ENCODE results near the gene CEP112.

CEP112 gene

GRCh38 chr17:65668211-65668610 is 523.7 kb downstream of the CEP112 start:
- DNase-seq, result no peak

DNA sequence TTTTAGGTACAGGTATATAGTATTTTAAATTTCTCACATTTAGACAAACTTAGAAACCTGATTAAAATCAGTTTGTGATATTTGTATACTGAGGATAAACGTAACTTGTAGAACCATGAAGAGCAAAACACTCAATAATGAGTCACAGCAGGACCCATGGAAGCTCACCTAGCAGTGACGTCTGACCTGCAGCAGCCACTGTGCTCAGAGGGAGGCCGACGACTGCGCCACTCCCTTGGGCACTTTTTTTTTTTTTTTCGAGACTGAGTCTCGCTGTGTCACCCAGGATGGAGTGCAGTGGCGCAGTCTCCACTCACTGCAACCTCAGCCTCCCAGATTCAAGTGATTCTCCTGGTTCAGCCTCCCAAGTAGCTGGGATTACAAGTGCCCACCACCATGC is 524.3 kb downstream of the CEP112 start:
- no peak for DNase-seq

DNA sequence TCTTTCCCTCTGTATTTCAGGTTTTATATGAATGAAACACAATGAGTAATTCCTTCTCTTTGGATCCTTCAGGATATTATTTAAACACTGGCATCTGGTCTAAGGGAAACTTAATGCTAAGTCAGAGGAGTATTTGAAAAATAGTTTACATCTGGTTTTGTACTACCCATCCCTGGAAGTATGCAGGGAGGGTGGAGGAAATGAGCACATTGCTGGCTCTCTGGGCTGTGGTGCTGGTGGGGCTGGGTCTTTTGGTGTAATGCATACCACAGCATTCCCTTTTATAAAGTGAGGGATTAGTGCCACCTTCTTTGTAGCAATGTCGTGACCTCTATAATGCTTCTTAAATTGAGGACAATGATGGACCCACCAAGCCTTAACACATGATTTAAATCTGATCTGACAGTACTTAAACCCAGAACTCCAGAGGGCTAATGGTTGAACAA is 525.0 kb downstream of the CEP112 start:
- no peak for DNase-seq

DNA sequence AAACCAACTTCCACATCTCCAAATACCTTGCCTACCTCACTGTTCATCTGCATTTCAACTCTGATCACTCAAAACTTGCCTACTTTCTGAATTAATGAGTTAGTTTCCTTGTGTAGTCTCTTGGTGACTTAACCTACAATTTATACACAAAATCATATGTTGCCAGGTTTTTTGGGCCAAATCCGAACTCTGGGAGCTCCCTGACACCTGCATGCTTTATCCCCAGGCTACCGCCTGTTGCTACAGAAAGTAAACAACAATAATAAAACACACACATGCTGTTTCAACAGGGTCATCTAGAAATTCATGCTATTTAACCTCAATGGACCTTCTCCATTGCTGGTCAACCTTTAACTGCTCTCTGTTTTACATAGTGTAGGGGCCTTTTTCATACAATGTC is 526.0 kb downstream of the CEP112 start:
- no peak for DNase-seq

DNA sequence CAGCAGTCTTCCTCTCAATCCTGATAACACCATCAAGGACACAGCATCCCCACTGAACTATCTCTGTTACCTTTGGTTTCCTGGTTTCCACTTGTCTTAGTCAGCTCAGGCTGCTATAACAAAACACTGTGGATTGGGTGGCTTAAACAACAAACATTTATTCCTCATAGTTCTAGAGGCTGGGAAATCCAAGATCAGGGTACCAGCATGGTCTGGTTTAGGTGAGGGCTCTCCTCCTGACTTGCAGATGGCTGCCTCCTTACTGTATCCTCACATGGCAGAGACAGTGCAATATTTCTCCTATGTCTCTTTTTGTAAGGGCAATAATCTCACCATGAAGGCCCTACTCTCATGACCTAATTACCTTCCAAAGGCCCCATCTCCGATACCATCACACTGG is 527.2 kb downstream of the CEP112 start:
- no peak for DNase-seq

DNA sequence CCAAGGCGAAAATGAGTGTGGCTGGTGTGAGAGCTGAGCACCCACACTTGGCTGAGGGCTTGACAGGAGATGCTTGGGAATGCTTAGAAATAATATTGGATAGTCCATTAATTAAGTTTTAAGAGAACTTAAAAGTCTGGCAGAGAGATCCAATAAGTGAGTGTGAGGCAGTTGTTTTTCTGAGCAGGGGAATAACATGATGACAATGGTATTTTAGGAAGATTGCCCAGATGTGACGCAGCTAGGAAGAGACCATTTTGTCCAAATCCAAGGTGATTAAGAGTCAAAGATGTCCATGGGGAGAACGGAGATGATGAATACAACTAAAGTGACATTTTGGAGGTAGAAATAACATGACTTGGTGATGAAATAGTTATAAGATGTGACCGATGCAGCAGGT is 527.7 kb downstream of the CEP112 start:
- no peak for DNase-seq

- DNase-seq, result no peak
These were observed 529.7 kb downstream of the CEP112 start for GRCh38 chr17:65662196-65662595.

- no peak for DNase-seq
These were observed 531.0 kb downstream of the CEP112 start for GRCh38 chr17:65660947-65661346.

DNA sequence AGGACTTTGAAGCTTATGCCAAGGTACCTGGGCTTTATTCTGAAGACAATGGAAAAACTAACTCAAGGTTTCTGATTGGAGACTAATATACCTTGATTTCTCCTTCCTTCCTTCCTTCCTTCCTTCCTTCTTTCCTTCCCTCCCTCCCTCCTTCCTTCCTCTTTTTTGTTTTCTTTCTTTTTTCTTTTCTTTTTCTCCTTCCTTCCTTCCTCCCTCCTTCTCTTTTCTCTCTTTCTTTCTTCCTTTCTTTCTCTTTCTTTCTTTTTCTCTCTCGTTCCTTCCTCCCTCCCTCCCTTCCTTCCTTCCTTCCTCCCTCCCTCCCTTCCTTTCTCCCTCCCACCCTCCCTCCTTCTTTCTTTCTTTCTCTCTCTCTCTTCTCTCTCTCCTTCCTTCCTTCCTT is 531.9 kb downstream of the CEP112 start:
- DNase-seq, result no peak

DNA sequence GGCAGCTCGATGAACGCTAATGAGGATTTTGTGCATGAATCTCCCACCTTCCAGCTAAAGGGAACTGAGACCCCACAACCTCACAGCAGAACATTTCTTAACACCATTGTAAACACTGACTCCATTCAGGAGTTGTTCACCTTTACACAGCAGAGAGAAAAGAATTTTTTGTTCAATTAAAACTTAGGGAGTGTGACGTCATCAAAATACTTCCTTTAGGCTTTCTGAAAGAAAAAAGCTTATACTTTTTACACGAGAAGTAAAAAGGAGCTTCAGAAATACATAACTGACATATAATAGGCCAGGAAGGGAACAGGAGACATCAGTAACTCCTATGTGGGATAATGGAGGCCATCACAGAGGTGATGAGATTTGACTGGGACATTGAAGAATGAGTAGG is 532.4 kb downstream of the CEP112 start:
- no peak for DNase-seq

DNA sequence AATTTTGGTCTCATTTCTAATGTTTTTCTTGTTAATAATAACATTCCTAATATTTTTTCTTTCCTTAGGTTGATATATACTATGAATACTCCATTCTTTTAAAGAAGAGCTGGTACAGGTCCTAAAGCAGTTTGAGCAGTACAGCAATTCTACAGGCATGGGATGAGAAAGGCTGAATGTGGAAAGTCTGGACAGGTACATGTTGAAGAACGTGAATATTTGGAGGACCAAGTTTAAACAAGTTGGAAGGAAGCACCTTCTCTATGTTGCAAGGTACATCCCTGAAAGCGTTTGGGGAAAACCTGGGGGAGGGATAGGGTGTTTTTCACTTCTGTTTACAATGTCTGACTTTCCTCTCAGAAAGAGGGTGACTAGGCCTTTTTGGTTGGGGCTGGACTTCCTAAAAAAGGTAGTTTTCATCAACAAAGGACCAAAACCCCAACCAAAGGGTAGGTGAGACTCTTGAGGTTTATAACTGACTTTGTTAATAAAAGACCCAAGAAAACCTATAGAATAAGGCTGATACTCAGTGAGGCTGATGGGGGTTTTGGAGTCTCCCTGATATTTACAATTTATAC is 534.6 kb downstream of the CEP112 start:
- DNase-seq, result no peak

GRCh38 chr17:65656390-65657250 is 535.3 kb downstream of the CEP112 start:
- DNase-seq, result no peak

DNA sequence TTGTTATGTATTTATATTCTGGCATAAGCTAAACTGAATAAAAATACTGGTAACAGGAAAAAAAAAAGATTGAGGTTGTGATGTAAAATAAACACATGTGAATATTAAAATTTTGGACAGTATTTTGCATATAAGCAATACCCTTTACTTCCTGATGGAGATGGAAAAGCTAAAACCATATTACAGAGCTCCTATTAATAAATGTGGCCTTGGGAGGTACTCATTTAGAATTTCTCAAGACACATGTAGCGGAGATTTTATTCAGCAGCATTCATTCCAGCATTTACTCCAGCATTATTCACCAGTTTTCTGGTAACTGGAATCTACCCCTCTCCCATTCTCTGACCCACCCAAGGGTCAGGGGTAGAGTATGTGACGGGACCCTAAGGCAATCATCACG is 536.2 kb downstream of the CEP112 start:
- DNase-seq, result no peak

DNA sequence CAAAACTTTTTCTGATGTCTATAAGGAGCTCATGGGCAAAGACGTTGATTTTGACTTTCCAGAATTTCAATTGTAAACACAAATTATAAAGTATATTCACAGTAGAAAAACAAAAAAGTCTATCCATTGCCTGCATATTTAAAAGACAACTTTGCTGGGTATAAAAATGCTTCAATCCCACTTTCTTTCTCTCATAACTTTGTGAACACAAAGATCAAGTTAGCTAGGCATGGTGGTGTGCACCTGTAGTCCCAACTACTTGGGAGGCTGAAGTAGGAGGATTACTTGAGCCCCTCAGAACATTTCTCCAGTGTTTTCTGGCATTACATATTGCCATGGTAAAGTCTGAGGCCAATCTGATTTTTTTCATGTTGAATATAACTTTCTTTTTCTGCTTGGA is 547.4 kb downstream of the CEP112 start:
- no peak for DNase-seq

- DNase-seq, result no peak
These were observed 553.5 kb downstream of the CEP112 start for GRCh38 chr17:65638221-65638975.

DNA sequence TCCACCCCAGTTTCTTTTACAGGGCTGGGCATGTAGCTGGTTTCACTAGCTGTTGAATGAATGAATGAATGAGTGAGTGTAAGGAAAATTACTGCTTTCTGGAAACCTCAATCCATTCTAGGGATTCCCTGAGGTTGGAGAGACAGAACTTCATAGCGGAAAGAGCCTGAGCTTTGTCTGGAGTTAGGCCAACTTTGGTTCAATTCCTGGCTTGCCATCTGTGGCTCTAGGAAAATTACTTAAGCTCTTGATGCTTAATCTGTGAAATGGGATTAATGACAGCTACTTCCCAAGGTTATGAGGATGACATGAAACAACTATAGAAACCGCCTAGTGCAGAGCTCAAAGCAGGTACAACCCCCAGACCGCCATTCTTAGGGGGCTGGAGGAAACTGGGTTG is 554.1 kb downstream of the CEP112 start:
- no peak for DNase-seq

DNA sequence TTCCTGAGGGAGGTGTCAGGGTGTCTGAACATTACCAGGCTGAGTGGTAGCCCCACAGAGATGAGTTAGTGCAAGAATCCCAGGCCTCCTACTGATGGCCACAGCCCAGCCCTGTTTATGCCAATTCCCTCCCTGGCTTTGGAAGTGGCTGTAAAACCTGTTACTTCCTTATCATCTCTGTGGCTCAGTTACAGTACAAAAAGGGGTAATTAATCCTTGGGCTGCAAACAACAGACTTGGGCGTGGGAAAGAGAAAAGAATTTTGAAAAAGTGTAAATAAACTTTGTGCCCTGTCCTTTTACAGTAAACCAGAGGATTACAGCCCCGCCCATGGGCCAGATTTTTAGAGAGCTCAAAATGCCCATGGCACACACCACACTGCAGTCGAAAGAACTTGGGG is 557.4 kb downstream of the CEP112 start:
- DNase-seq, result no peak

DNA sequence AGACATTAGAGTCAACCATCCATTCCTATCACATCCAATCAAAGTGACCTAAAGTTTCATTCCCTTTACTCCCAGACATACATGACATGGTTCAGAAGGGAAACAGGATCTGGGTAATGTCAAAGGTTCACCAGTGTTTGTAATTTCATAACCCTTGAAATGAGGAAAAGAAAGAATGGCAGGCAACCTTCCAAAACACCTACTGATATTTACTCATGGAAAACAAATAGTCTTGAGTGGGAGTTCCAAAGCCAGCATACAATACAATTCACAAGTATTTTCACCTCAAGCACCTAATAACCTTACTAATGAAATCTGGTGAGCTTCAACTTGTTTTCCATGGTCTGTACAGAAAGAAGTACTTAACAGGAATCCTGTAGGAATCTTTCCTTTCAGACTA is 557.9 kb downstream of the CEP112 start:
- DNase-seq, result peak; percentile 20

GRCh38 chr17:65633146-65633881 is 558.6 kb downstream of the CEP112 start:
- no peak for DNase-seq

- no peak for DNase-seq
These were observed 561.4 kb downstream of the CEP112 start for GRCh38 chr17:65630502-65630901.

DNA sequence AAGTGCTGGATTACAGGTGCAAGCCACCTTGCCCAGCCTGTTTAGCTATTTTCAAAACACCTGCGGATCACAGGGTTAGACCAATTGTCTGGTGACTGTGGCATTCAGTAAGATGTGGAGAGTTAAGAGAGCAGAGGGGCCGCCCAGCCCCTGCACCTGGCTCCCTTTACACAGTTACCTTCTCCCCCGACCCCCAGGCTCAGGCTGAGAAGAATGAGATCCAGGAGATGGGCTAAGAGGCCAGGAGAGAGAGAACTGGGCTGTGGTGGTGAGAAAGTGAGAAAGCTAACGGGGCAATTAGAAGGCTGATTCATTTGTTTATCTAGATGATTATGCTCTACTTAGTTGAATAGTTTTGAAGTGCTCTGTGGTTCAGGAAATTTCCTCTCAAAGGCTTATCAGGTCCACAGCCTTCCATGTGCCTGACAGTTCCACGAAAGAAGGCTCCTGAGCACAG is 562.7 kb downstream of the CEP112 start:
- DNase-seq, result peak; percentile 42

GRCh38 chr17:65628644-65629036 is 563.3 kb downstream of the CEP112 start:
- DNase-seq, result no peak

Data from kidney glomerular epithelial cell (primary cell).